ENCODE results near the gene KLRK1.
"Not testable (repeated sequence)": the region's sequence is repeated elsewhere in the genome, so short reads cannot be mapped to it uniquely, and the experiment has no call there.

Gene KLRK1

GRCh38 chr12:10381928-10382628, 7.8 kb downstream of the KLRK1 start (continued):
- TF ChIP-seq, protein P1, sequence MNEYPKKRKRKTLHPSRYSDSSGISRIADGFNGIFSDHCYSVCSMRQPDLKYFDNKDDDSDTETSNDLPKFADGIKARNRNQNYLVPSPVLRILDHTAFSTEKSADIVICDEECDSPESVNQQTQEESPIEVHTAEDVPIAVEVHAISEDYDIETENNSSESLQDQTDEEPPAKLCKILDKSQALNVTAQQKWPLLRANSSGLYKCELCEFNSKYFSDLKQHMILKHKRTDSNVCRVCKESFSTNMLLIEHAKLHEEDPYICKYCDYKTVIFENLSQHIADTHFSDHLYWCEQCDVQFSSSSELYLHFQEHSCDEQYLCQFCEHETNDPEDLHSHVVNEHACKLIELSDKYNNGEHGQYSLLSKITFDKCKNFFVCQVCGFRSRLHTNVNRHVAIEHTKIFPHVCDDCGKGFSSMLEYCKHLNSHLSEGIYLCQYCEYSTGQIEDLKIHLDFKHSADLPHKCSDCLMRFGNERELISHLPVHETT (tag by site-specific recombination; IDR thresholded peaks at IDR 0.05), result no peak

DNA sequence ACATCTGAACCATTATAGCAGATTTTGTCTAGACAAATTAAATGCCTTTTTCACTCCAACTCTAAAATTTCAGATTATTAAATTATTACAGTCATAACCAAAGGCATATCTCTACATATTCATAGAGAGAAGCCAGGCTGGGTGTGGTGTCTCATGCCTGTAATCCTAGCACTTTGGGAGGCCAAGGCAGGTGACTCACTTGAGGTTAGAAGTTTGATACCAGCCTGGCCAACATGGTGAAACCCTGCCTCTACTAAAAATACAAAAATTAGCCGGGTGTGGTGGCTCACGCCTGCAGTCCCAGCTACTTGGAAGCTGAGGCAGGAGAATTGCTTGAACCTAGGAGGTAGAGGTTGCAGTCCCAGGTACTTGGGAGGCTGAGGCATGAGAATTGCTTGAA, 11.1 kb downstream of the KLRK1 start:
- H3K9me3 ChIP-seq (ENCODE audit: control insufficient read depth, insufficient read depth, low read depth, low read length); H3K4me3 ChIP-seq (ENCODE audit: low read depth, low read length); H3K27ac ChIP-seq (ENCODE audit: extremely low read depth, low read depth, low read length); H3K4me1 ChIP-seq (ENCODE audit: control insufficient read depth, insufficient read depth, low read length); POLR2A ChIA-PET; CTCF ChIA-PET: not testable (repeated sequence)
- peaks cover 32 to 48% of the 10 kb centered on the region in 2 experiments for H3K36me3 ChIP-seq (ENCODE audit: control insufficient read depth in 2 of 2, insufficient read depth in 1 of 2, low read length in 2 of 2)

GRCh38 chr12:10374624-10375018, 15.2 kb downstream of the KLRK1 start:
- Histone ChIP-seq H3K4me1 (ENCODE audit: control insufficient read depth, insufficient read depth, low read length) (no peaks in the 10 kb centered on the region; the same call in 1 of the 2 replicates), H3K27ac (ENCODE audit: extremely low read depth, low read depth, low read length) (no peak overlapping the region), H3K36me3 (ENCODE audit: control insufficient read depth in 2 of 2, insufficient read depth in 1 of 2, low read length in 2 of 2) (peaks cover 21 to 47% of the 10 kb centered on the region in 2 experiments), H3K4me3 (ENCODE audit: low read depth, low read length) (no peak overlapping the region), H3K9me3 (ENCODE audit: control insufficient read depth, insufficient read depth, low read depth, low read length) (no peaks in the 10 kb centered on the region)
- TF ChIP-seq ZXDB (tag by site-specific recombination; IDR thresholded peaks at IDR 0.05) (no peak), ZNF155 (tag by site-specific recombination; IDR thresholded peaks at IDR 0.05) (no peak), YY1 (tag by site-specific recombination; IDR thresholded peaks at IDR 0.05) (no peak), ATF2 (tag by site-specific recombination; IDR thresholded peaks at IDR 0.05; ENCODE audit: low read depth) (no peak), SALL2 (tag by site-specific recombination; IDR thresholded peaks at IDR 0.05; ENCODE audit: borderline replicate concordance) (no peak), YY2 (tag by site-specific recombination; IDR thresholded peaks at IDR 0.05) (no peak), ZNF132 (tag by site-specific recombination; IDR thresholded peaks at IDR 0.05; ENCODE audit: borderline replicate concordance) (no peak), ZNF121 (tag by site-specific recombination; IDR thresholded peaks at IDR 0.05) (no peak)
- TF ChIP-seq, protein P2, sequence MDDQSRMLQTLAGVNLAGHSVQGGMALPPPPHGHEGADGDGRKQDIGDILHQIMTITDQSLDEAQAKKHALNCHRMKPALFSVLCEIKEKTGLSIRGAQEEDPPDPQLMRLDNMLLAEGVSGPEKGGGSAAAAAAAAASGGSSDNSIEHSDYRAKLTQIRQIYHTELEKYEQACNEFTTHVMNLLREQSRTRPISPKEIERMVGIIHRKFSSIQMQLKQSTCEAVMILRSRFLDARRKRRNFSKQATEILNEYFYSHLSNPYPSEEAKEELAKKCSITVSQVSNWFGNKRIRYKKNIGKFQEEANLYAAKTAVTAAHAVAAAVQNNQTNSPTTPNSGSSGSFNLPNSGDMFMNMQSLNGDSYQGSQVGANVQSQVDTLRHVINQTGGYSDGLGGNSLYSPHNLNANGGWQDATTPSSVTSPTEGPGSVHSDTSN (CRISPR knock-in tag; IDR thresholded peaks at IDR 0.05), result no peak
- TF ChIP-seq, protein P3, sequence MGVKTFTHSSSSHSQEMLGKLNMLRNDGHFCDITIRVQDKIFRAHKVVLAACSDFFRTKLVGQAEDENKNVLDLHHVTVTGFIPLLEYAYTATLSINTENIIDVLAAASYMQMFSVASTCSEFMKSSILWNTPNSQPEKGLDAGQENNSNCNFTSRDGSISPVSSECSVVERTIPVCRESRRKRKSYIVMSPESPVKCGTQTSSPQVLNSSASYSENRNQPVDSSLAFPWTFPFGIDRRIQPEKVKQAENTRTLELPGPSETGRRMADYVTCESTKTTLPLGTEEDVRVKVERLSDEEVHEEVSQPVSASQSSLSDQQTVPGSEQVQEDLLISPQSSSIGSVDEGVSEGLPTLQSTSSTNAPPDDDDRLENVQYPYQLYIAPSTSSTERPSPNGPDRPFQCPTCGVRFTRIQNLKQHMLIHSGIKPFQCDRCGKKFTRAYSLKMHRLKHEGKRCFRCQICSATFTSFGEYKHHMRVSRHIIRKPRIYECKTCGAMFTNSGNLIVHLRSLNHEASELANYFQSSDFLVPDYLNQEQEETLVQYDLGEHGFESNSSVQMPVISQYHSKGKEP (tag by site-specific recombination; IDR thresholded peaks at IDR 0.05), result no peak
- TF ChIP-seq, protein P4, sequence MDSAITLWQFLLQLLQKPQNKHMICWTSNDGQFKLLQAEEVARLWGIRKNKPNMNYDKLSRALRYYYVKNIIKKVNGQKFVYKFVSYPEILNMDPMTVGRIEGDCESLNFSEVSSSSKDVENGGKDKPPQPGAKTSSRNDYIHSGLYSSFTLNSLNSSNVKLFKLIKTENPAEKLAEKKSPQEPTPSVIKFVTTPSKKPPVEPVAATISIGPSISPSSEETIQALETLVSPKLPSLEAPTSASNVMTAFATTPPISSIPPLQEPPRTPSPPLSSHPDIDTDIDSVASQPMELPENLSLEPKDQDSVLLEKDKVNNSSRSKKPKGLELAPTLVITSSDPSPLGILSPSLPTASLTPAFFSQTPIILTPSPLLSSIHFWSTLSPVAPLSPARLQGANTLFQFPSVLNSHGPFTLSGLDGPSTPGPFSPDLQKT (IDR thresholded peaks at IDR 0.05; ENCODE audit: borderline replicate concordance, low read depth, low read length), result no peak
- POLR2A ChIA-PET, result no interaction called here
- CTCF ChIA-PET, result interaction anchor here (0.7 kb wide), 1 partner anchor 8 kb away, joined by 3 read pairs; no protein-coding TSS in a partner anchor

Data from HEK293 (cell line).